ENCODE data around the gene SPN. TPM values are rescaled to one million over a fixed set of nuclear protein-coding genes. Genes with fewer than 3 reads are reported as not detected.

The SPN gene
- total RNA-seq, 4 donors from 2014 or later: 1.1 to 1.5 (median 1.3) TPM

GRCh38 chr16:29712809-29713208 lies 49.8 kb downstream of the SPN start:
- no peak for DNase-seq (ENCODE audit: low spot score in 2 of 2)
- no peak overlapping the region for H3K4me3 ChIP-seq
- H3K9me3 ChIP-seq: no peaks in the 10 kb centered on the region
- peaks cover 0 to 7% (median 0%) of the 10 kb centered on the region in 4 donors for H3K4me1 ChIP-seq
- H3K36me3 ChIP-seq: no peaks in the 10 kb centered on the region
- H3K27ac ChIP-seq: no peak overlapping the region
- 69 to 79% methylated on average over 4 of the region's 4 CpGs for WGBS, 2 donors
- TF ChIP-seq CTCF (IDR thresholded peaks at IDR 0.05): no peak
- TF ChIP-seq EP300 (IDR thresholded peaks at IDR 0.05): no peak
- TF ChIP-seq POLR2A (IDR thresholded peaks at IDR 0.05): no peak
- H3K27me3 ChIP-seq: no peaks in the 10 kb centered on the region

- Histone ChIP-seq H3K4me1 (peaks cover 0 to 7% (median 0%) of the 10 kb centered on the region in 4 donors), H3K36me3 (no peaks in the 10 kb centered on the region), H3K9me3 (no peaks in the 10 kb centered on the region), H3K27ac (no peak overlapping the region), H3K27me3 (no peaks in the 10 kb centered on the region), H3K4me3 (no peak overlapping the region)
- DNase-seq (ENCODE audit: low spot score in 2 of 2): no peak
- no peak for TF ChIP-seq CTCF (IDR thresholded peaks at IDR 0.05)
- no peak for TF ChIP-seq EP300 (IDR thresholded peaks at IDR 0.05)
- WGBS, 2 donors: 81 to 86% methylated on average over 2 of the region's 2 CpGs
Observed at GRCh38 chr16:29714396-29714795, 51.3 kb downstream of the SPN start.

- H3K27ac ChIP-seq: no peak overlapping the region
- TF ChIP-seq POLR2A (IDR thresholded peaks at IDR 0.05) (no peak), CTCF (IDR thresholded peaks at IDR 0.05) (no peak), EP300 (IDR thresholded peaks at IDR 0.05) (no peak)
- 8 to 20% methylated on average over 1 of the region's 1 CpG for WGBS, 2 donors
Observed at GRCh38 chr16:29714972-29715371, 51.9 kb downstream of the SPN start.

GRCh38 chr16:29717113-29717512 lies 54.1 kb downstream of the SPN start:
- Histone ChIP-seq H3K4me3 (no peak overlapping the region), H3K9me3 (no peaks in the 10 kb centered on the region), H3K36me3 (no peaks in the 10 kb centered on the region), H3K27me3 (no peaks in the 10 kb centered on the region), H3K4me1 (peaks cover 0 to 4% (median 0%) of the 10 kb centered on the region in 4 donors), H3K27ac (no peak overlapping the region)
- 86 to 90% methylated on average over 7 of the region's 7 CpGs for WGBS, 2 donors
- TF ChIP-seq CTCF (IDR thresholded peaks at IDR 0.05) (no peak), POLR2A (IDR thresholded peaks at IDR 0.05) (no peak), EP300 (IDR thresholded peaks at IDR 0.05) (no peak)
- no peak for DNase-seq (ENCODE audit: low spot score in 2 of 2)

More at GRCh38 chr16:29714972-29715371, 51.9 kb downstream of the SPN start:
- Histone ChIP-seq H3K36me3 (no peaks in the 10 kb centered on the region), H3K27me3 (no peaks in the 10 kb centered on the region), H3K4me3 (no peak overlapping the region), H3K4me1 (peaks cover 0 to 7% (median 0%) of the 10 kb centered on the region in 4 donors), H3K9me3 (no peaks in the 10 kb centered on the region)
- DNase-seq (ENCODE audit: low spot score in 2 of 2): no peak

GRCh38 chr16:29719063-29719462 lies 56.0 kb downstream of the SPN start:
- DNase-seq (ENCODE audit: low spot score in 2 of 2): no peak
- Histone ChIP-seq H3K4me3 (no peak overlapping the region), H3K9me3 (no peaks in the 10 kb centered on the region), H3K27ac (no peak overlapping the region), H3K4me1 (peaks cover 0 to 4% (median 0%) of the 10 kb centered on the region in 4 donors), H3K36me3 (no peaks in the 10 kb centered on the region), H3K27me3 (no peaks in the 10 kb centered on the region)
- WGBS, 2 donors: 36 to 40% methylated on average over 4 of the region's 4 CpGs
- TF ChIP-seq POLR2A (IDR thresholded peaks at IDR 0.05): no peak
- TF ChIP-seq CTCF (IDR thresholded peaks at IDR 0.05): no peak
- no peak for TF ChIP-seq EP300 (IDR thresholded peaks at IDR 0.05)

Other genes with a start within 250 kb of the SPN start
- gene BOLA2, start 208.9 kb upstream of the SPN start, total RNA-seq: 10 to 100 TPM; 14.2 to 30.3 (median 22.1) TPM
- gene SLX1B, start 208.7 kb upstream of the SPN start, total RNA-seq: 10 to 100 TPM in 3 of 4 donors, 1 to 10 TPM in 1; 9.3 to 34.5 (median 16.1) TPM
- 10 to 100 TPM in 2 of 4 donors, 1 to 10 TPM in 2; 3.5 to 14.4 (median 9.9) TPM for gene SULT1A4, start 203.3 kb upstream of the SPN start, total RNA-seq
- 100 to 1,000 TPM in 3 of 4 donors, 10 to 100 TPM in 1; 62.6 to 164 (median 107) TPM for gene NPIPB12, start 156.8 kb upstream of the SPN start, total RNA-seq
- gene QPRT, start 15.9 kb downstream of the SPN start, total RNA-seq: 10 to 100 TPM; 15.3 to 50.4 (median 38.5) TPM
- gene C16orf54, start 82.7 kb downstream of the SPN start, total RNA-seq: 1 to 10 TPM in 1 of 4 donors, under 1 TPM in 3; 0.20 to 2.8 (median 0.61) TPM
- not detected for gene ZG16, start 115.0 kb downstream of the SPN start, total RNA-seq
- gene KIF22, start 127.5 kb downstream of the SPN start, total RNA-seq: 10 to 100 TPM; 19.9 to 42.8 (median 40.5) TPM
- gene MAZ, start 143.3 kb downstream of the SPN start, total RNA-seq: 10 to 100 TPM; 40.0 to 75.9 (median 62.0) TPM
- 10 to 100 TPM; 10.0 to 28.4 (median 18.5) TPM for gene PRRT2, start 148.9 kb downstream of the SPN start, total RNA-seq
- gene PAGR1, start 152.9 kb downstream of the SPN start, total RNA-seq: 10 to 100 TPM; 40.8 to 70.7 (median 61.0) TPM
- 100 to 1,000 TPM; 113 to 247 (median 177) TPM for gene MVP, start 157.2 kb downstream of the SPN start, total RNA-seq
- 100 to 1,000 TPM in 2 of 4 donors, 10 to 100 TPM in 2; 80.0 to 121 (median 94.8) TPM for gene CDIPT, start 200.0 kb downstream of the SPN start, total RNA-seq
- 1 to 10 TPM in 2 of 4 donors, under 1 TPM in 2; 0.84 to 4.9 (median 1.3) TPM for gene SEZ6L2, start 236.3 kb downstream of the SPN start, total RNA-seq
- 1 to 10 TPM in 3 of 4 donors, under 1 TPM in 1; 0.90 to 5.7 (median 3.9) TPM for gene ASPHD1, start 237.2 kb downstream of the SPN start, total RNA-seq

Measured in tibial nerve (tissue), 4 donors.